Mononuclear cell (primary cell): ENCODE measurements around the gene PRXL2B. TPM values are rescaled to one million over a fixed set of nuclear protein-coding genes. Genes with fewer than 3 reads are reported as not detected.

Experiments used
- H3K27me3 ChIP-seq: 2 replicates; pipeline ENCODE4 v1.6.0; 2011; ENCODE audit warnings: low read length, control low read depth; ENCODE audit not compliant: insufficient read depth
- H3K4me1 ChIP-seq: 2 replicates; pipeline ENCODE4 v1.5.1; 2011; ENCODE audit warnings: mild to moderate bottlenecking, low read length, control low read depth; ENCODE audit not compliant: insufficient read depth
- H3K4me3 ChIP-seq: 2 replicates; pipeline ENCODE4 v1.5.1; 2011; ENCODE audit warnings: mild to moderate bottlenecking, low read length, moderate library complexity
- H3K9me3 ChIP-seq: 2 replicates; pipeline ENCODE4 v1.5.1; 2011; ENCODE audit warnings: low read depth, mild to moderate bottlenecking, control low read depth, low read length
- total RNA-seq: library from RNA; depleted of rRNA; stranded (reverse); fragments of >200 nt; gene quantifications from one replicate; pipeline ENCODE4 v1.2.3, GENCODE V29; 2012

Gene PRXL2B
- total RNA-seq, 1 donor = 4.2 TPM

- Histone ChIP-seq H3K4me1 (no peaks in the 10 kb centered on the region), H3K9me3 (no peaks in the 10 kb centered on the region), H3K4me3 (no peak overlapping the region), H3K27me3 (no peaks in the 10 kb centered on the region)
Measured at GRCh38 chr1:2605509-2606395, 19.2 kb downstream of the PRXL2B start.

DNA sequence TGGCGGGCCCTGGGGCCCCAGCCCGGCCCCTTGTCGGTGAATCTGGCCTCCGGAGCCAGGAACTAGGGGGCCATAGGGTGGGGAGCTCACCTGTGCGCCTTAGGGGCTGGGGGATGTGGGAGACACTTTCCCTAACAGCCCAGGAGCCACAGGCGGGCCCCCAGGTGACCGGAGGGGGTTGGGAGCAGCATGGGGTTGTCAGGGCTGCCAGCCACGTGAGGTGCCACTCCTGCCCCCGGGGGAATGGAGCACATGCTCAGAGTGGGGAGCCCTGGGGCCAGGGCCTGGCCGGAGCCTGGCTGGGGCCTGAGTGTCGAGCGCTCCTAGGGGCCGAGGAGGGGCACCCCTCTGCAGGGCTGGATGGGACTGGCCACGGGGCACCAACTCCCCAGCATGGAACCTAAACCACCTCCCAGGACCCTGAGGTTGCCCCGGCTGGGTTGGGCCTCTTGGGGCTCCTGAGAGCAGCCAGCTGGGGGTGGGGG is 19.9 kb downstream of the PRXL2B start:
- Histone ChIP-seq H3K4me3 (no peak overlapping the region), H3K27me3 (no peaks in the 10 kb centered on the region), H3K9me3 (no peaks in the 10 kb centered on the region), H3K4me1 (no peaks in the 10 kb centered on the region)

- Histone ChIP-seq H3K27me3 (no peaks in the 10 kb centered on the region), H3K4me3 (no peak overlapping the region), H3K4me1 (no peaks in the 10 kb centered on the region), H3K9me3 (no peaks in the 10 kb centered on the region)
Measured at GRCh38 chr1:2606881-2607621, 20.5 kb downstream of the PRXL2B start.

- Histone ChIP-seq H3K4me1 (no peaks in the 10 kb centered on the region), H3K9me3 (no peaks in the 10 kb centered on the region), H3K27me3 (no peaks in the 10 kb centered on the region), H3K4me3 (no peak overlapping the region)
Measured at GRCh38 chr1:2607641-2608091, 21.1 kb downstream of the PRXL2B start.

GRCh38 chr1:2609319-2610035 is 22.9 kb downstream of the PRXL2B start:
- H3K4me1 ChIP-seq = no peaks in the 10 kb centered on the region
- no peaks in the 10 kb centered on the region for H3K9me3 ChIP-seq
- no peak overlapping the region for H3K4me3 ChIP-seq
- no peaks in the 10 kb centered on the region for H3K27me3 ChIP-seq

- no peaks in the 10 kb centered on the region for H3K9me3 ChIP-seq
- H3K27me3 ChIP-seq = no peaks in the 10 kb centered on the region
- no peaks in the 10 kb centered on the region for H3K4me1 ChIP-seq
Measured at GRCh38 chr1:2610036-2610959, 23.7 kb downstream of the PRXL2B start.

GRCh38 chr1:2611031-2611501 is 24.5 kb downstream of the PRXL2B start:
- Histone ChIP-seq H3K27me3 (no peaks in the 10 kb centered on the region), H3K4me1 (no peaks in the 10 kb centered on the region), H3K9me3 (no peaks in the 10 kb centered on the region), H3K4me3 (no peak overlapping the region)

More at GRCh38 chr1:2610036-2610959, 23.7 kb downstream of the PRXL2B start:
- H3K4me3 ChIP-seq = no peak overlapping the region

GRCh38 chr1:2611621-2612437 is 25.3 kb downstream of the PRXL2B start:
- Histone ChIP-seq H3K4me3 (no peak overlapping the region), H3K4me1 (no peaks in the 10 kb centered on the region), H3K27me3 (no peaks in the 10 kb centered on the region), H3K9me3 (no peaks in the 10 kb centered on the region)

GRCh38 chr1:2612591-2613365 is 26.2 kb downstream of the PRXL2B start:
- no peaks in the 10 kb centered on the region for H3K9me3 ChIP-seq
- no peaks in the 10 kb centered on the region for H3K4me1 ChIP-seq
- H3K27me3 ChIP-seq = no peaks in the 10 kb centered on the region
- H3K4me3 ChIP-seq = no peak overlapping the region

DNA sequence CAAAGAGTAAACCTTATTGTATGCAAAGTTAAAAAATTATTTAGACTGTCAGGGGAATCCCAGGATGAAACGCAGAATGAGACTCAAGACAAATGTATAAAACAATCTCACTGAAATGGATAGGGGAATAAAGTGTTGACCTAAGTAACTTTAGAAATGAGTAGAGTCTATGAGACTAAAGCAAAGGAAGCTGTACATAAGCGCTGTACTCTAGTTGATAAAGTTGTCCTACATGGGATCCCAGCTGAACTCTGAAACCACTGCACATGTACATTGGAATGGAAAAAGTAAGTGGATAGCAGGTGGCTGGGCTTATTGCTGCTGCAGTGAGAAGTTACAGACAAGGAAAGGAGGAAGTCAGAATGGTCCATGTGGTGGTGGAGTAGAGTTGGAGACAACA is 27.6 kb downstream of the PRXL2B start:
- Histone ChIP-seq H3K4me3 (no peak overlapping the region), H3K9me3 (no peaks in the 10 kb centered on the region), H3K4me1 (no peaks in the 10 kb centered on the region), H3K27me3 (no peaks in the 10 kb centered on the region)

DNA sequence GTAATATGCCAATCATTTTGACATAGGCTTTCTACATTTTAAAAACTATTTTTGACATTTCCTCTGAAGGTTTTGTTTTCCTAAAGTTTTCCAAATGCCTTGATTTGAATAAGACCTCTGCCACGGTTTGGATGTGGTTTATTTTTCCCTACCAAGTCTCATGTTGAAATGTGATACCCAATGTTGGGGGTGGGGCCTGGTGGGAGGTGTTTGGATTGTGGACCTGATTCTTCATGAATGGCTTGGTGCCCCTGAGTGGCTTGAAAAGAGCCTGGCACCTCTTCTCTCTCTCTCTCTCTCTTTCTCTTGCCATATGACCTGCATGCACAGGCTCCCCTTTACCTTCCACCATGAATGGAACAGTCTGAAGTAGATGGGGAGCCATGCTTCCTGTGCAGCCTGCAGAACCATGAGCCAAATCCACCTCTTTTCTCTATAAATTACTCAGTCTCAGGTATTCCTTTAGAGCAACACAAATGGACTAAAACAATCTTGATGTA is 31.4 kb downstream of the PRXL2B start:
- Histone ChIP-seq H3K4me1 (no peaks in the 10 kb centered on the region), H3K9me3 (no peaks in the 10 kb centered on the region), H3K4me3 (no peak overlapping the region), H3K27me3 (no peaks in the 10 kb centered on the region)

- no peaks in the 10 kb centered on the region for H3K9me3 ChIP-seq
- H3K4me3 ChIP-seq = no peak overlapping the region
- no peaks in the 10 kb centered on the region for H3K4me1 ChIP-seq
- peaks cover 28% of the 10 kb centered on the region for H3K27me3 ChIP-seq
Measured at GRCh38 chr1:2623571-2624337, 37.2 kb downstream of the PRXL2B start.
